Stimulated activated CD8-positive, alpha-beta memory T cell treated with anti-CD3 and anti-CD28 coated beads, Interleukin-12 subunit alpha, Interleukin-12 subunit beta, amount 100 ng/mL, for 4 hours (primary cell): ENCODE measurements around the gene PLEKHG3.
A peak's percentile ranks its signal among the peaks of the same experiment; 100 is the strongest.

Experiments
- DNase-seq: peaks from one replicate; pipeline ENCODE4 v3.0.0-alpha.2; 2020; ENCODE audit warnings: low read depth

PLEKHG3 gene

DNA sequence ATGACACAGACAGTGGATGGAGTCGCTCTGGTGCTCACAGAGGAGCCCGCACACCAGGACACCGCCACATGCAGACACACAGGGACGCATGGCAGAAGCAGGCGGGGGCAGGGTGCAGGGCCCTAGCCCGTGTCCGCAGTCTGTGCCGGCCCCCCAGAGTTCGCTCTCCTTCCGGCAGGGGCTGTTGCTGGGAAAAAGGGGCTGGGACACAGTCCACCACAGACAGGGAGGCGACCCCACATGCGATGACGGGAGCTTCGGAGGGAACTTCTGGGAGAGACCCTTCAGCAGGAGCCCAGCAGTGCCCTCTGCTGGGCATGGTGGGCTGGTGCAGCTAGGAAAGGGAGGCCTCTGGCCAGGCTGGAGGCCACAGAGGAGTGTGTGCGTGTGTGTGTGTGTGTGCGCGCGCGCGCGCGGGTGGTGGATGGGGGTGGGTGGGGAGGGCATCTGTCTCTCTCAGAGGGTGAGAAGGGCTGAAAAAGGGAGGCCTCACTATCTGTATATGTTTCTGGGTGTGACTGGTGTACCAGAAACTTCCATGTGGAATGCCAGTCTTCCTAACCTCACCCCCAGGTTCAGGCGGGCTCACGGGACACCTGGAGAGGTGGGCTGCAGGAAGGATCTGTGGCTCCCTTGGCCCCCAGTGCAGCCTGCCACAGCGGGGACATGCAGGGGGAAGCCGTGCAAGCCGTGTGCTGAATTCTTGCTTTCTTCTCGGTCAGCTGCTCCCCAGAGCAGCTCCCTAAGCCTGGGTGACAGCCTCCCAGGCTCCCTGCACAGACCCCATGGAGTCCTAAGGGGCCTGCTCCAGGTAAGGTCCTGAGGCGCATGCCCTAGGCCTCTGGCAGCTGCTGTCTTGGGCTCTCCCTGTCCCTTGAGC, 60.7 kb downstream of the PLEKHG3 start:
- DNase-seq: peak; percentile 45

DNA sequence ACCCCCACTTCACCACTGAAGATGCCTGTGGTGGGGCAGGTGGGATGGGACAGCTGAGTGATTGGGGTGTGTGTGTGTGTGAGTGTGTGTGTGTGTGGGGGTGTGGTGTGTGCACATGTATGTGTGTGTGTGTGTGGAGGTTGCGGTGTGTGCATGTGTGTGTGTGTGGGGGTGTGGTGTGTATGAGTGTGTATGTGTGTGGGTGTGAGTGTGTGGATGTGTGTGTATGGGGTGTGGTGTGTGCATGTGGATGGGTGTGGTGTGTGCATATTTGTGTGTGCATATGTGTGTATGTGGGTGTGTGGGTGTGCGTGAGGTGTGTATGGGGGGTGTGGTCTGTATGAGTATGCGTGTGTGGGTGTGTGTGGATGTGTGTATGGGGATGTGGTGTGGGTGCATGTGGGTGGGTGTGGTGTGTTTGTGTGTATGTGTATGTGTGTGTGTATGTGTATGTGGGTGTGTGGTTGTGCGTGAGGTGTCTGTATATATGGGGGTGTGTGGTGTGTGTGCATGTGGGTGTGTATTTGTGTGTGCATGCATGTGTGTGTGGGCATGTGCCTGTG, 61.6 kb downstream of the PLEKHG3 start:
- DNase-seq: no peak

DNA sequence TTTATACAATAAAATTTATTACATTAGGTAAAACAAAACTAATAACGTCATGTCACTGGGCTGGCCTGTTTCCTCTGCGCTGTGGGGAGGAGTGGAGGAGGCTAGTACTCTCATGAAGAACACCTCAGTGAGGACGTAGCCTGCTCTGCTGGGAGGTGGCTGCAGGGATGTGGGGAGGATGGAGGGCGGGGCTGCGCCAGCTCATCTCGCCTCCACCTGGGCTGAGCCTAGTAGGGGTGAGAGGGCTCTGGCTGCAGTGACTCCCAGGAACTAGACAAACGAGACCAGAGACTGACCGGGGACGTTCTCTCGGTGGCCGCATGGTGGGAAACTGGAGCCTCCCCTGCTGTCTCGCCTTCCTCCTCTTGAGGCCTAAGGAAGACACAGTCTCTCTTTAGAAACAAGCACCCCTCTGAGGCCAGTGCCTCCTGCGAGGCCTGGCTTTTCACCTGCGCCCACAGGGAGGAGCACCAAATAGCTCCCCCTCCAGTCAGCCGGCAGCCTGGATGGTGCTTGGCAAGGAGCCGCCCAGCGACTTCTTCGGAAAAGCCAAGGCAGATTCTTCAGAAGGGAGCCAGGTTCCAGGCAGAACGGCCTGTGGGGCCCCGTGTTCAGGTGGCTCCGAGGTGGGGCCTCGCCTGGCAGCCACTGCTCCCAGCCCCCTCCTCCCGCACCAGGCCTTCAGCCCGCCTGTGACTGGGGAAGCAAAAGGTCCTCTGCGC, 62.4 kb downstream of the PLEKHG3 start:
- DNase-seq: no peak

DNA sequence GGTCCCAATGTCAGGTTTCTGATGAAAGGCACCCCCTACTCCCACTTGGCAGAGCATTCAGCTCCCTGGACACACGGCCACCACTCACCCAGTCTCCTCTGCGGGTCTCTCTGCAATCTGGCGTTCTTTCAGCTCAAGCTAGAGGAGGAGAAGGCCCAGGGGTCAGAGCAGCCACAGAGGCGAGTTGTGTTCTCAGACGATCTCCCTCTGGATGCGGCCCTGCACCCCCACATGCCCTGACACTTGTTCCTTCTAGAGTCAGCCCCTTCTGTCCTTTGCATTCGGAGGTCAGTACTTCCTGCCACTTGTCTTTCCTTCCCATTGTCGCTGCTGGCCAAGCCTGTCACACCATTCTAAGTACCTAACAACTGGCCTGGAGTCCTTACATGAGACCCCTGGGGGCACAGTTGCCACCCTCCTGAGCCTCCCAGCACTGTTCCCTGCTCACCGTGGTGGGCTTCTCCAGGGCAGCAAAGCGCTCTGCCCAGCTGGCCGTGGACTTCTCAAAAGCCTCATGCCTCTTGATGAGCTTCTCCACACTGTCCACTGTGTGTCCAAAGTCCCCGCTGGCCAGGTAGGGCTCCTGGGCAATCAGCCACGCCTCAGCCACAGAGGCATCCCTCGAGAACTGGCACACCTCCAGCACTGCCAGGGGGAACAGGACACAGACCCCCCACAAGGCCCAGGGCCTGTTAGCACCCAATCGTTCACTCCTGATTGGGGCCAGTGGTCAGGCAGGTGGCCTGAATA, 63.2 kb downstream of the PLEKHG3 start:
- DNase-seq: no peak

DNA sequence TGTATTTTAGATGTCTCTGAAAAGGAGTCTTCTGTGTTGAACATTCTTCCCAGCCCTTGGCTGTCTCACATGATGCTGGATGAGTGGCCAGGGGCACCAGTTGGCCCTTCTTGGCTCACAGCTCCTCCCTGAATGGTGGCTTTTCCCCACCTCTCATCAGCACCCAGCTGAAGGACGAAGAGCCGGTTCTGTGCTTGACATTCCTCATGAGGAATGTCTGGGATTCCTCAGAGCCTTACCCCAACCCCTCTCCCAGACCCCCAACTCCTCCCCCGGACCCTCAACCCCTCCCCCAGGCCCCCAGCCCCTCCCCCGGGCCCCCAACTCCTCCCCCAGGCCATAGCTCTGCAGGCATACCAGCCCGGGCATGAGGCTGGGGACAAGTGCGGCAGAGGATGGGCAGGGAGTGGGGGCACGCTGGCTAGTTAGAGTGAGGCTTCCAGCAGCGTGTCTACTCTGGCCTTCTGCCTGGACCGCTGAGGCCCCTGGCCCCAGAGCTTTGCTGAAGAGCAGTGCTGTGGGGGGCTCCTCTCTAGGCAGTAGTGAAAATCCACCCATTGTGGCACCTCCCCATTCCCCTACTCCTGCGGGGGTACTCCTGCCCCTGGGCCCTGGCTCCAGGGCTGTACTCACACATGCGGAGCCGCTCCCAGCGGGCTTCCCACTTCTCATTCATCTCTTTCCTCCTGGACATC, 64.3 kb downstream of the PLEKHG3 start:
- no peak for DNase-seq

DNA sequence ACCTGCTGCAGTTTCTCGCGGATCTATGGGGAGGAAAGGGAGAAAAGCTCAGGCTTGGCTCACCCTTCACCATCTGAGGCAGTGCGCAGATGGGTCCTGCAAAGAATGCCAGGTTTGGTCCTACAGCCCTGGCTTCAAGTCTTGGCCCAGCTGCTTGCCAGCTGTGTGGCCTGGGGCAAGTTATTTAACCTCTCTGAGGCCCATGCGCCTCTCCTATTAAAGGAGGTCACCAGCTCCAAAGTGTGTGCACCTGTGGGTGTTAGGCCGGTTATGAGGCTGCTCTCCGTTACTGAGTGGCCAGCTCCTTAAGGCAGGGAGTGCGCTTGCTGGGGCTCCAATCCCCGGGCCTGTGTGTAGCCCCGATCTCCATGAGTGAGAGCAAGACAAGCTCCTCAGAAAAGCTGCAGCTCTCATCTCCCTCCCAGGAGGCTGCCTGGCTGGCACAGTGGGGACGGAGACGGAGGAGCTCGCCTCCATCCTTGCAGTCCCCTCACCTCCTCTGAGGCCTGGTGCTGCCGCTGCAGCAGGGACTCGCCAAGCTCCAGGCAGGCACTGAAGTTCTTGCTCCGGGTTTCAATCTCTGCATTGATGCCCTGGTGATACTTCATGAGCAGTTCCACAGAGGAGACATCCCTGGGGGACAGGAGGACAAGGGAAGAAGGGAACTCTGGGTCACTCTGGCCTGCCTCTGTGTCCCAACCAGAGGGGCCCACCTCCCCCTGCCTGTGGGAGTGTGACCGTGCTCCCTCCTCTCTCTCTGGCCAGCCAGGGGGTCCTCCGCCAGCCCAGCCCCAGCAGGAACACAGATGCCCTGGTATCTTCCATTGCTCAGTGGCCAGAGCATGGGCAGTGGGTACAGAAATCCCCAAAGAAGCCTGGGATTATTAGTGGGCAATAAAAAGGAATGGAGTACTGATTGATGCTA, 65.1 kb downstream of the PLEKHG3 start:
- DNase-seq: no peak

DNA sequence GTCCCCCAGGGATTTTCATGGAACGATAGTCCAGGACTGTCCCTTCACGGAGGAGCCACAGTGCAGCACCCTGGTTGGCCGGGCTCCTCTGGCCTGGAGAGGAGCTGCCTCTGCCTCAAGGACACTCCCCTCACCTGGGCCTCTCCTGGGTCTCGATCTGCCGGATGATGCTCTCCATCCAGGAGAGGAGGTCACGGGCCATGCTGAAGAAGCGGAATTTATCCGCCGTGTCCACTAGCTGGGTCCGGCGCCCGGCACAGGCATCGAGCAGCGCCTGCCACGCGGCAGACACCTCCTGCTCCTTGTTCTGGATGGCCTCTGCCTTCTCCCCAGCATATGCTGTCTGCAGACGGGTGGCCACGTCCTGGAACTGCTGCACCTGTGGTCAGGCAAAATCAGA, 66.5 kb downstream of the PLEKHG3 start:
- DNase-seq: no peak

DNA sequence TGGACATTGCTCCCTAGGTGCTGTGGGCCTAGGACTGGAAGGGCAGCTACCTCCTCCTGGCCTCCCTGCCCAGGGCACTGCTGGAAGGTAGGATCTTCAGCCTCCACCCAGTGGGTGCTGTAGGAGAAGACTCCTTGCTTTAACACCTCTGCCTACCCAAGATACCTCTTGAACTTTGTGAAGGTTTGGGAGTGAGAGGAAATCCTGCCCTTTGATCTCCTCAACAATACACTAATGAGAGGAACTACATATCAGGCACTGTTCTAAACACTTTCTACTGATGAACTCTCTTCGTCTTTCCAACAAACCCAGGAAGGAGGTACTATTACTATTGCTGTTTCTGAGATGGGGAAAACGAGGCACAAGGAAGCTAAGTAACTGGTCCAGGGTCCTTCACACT, 66.9 kb downstream of the PLEKHG3 start:
- DNase-seq: no peak

- DNase-seq: no peak
Measured at GRCh38 chr14:64772397-64772950, 68.2 kb downstream of the PLEKHG3 start.

DNA sequence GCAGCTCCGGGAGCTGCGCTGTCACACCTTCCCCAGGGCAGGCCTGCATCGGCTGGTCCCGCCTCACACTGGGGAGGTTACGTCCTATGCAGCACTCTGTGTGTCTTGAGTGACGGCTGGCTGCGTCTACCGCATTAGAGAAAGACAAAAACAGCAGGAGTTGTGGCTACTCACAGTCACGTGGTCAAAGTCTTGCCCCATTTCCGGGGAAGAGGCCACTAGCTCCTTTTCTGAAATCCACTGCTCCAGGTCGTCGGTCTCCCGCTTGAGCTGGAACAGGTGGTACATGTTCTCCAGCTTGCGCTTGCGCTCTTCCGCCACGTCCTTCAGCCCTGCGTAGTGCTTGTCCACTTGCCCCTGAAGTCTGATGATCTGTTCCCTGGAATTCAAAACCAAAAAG, 68.8 kb downstream of the PLEKHG3 start:
- DNase-seq: no peak

GRCh38 chr14:64773577-64773976, 69.4 kb downstream of the PLEKHG3 start:
- DNase-seq: no peak

- DNase-seq: no peak
Measured at GRCh38 chr14:64774272-64774671, 70.0 kb downstream of the PLEKHG3 start.

- DNase-seq: no peak
Measured at GRCh38 chr14:64775081-64775777, 71.0 kb downstream of the PLEKHG3 start.

GRCh38 chr14:64777461-64777860, 73.2 kb downstream of the PLEKHG3 start:
- DNase-seq: no peak

DNA sequence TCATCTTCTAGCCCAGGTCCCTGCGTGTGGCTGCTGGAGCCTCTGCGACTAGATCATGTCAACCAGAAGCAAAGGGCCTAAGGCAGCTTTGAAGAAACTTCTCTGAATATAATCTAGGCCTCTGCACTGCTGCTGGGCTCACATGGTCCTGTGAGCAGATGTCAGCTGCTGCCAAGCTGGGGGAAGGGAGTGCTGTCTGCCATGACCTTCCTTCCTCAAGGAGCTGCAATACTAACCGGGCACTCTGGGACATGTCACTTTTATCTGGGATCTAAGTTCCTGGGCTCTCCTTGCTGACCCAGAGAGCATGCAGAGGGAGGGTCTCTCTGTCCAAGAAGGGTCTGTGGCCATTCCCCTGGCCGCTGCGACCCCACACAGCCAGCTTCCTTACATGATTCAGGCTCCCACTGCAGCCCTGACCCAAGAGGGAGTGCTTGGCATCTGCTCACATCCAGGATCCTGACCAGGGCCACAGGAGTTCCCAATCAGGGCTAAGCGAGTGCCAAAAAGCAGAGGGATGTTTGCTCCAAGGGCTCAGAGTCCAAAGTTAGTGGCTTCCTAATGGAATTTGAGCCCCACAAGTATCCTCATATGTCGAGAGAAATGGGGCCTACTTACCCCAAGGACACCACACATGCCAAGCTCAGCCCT, 74.0 kb downstream of the PLEKHG3 start:
- DNase-seq: no peak

- DNase-seq: no peak
Measured at GRCh38 chr14:64779472-64779871, 75.2 kb downstream of the PLEKHG3 start.

DNA sequence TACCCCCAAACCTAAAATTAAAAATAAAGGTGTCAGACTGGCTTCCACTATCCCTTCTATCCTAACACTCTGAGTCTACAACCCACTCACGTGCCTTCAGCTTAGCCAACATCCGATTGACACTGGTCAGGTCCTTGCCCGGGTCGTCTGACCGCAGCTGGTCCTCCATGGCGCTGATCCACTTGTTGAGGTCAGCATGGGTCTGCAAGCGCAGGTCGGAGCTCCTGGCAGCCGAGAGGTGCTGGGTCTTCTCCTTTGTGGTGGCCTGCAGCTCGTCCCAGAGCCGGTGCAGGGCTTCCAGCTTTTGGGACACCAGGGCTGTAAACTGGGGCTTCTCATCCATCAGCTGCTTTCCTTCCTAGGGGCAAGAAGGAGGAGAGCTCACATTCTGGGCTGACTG, 78.0 kb downstream of the PLEKHG3 start:
- no peak for DNase-seq

- no peak for DNase-seq
Measured at GRCh38 chr14:64784006-64784405, 79.8 kb downstream of the PLEKHG3 start.
